HG03520 (cell line): ENCODE results near the gene ANTKMT.

Source experiments
- ATAC-seq: cut with Tn5 transposase; IDR thresholded peaks from one replicate; pipeline ENCODE4 v1.9.1; 2021; ENCODE audit warnings: mild to moderate bottlenecking, moderate library complexity; ENCODE audit not compliant: unreplicated experiment

The ANTKMT gene

DNA sequence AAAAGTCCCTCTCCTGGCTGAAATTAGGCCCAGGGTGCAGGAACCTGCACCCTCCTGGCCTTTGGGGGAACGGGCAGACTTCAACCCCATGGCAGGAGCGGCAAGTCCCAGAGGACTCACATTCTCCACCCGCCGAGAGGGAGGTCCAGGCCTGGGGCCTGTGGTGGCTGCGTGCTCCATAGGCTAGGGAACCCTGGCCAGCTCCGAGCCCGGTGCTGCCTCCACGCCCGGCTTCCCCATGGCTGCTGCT, 5.2 kb downstream of the ANTKMT start:
- ATAC-seq, result no peak

DNA sequence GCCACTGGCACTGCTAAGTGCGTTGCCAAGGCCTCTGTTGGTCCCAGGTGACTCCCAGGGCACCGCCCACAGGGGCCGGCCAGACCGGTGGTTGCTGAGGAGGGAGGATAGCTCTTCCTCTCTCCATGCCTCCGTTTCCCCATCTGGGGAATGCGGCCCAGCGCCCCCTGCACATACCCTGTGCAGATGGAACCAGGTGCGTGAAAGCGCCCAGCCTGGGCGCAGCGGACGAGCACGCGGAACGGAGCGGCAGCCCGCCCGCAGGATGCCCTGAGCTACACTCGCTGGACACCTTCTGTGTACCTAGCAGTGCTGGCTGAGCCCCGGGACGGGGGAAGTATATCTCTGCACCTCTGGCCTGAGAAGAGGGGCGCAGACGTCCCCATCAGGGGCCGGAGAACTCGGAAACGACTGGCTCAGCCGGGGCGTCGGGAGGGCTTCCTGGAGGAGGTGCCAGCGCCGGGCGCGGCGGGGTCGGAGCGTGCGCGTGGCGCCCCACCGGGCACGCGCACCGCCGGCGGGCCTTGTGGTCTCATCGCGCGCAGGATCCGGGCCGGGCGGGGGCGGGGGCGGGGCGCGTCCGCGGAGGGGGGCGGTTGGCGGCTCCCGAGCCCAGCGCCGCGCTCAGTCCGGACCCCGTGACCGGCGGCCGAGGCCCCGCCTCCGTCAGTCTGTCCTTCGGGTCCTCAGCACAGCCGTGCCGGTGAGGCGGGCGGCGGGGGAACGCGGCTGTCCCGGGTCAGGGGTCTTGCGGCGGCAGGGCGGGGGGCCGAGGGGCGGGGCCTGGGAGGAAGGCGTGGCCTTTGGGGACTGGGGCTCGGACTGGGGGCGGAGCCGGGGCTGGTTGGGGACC, 5.7 kb downstream of the ANTKMT start, which contains the start of the genes CCDC78 and HAGHL:
Gene CCDC78, minus strand, starts transcription at position 6 of the 853 bp plus-strand sequence. CDS start 76 bp downstream, outside the sequence.
Gene HAGHL, plus strand, starts transcription at position 669 of the 853 bp plus-strand sequence. CDS start 404 bp downstream, outside the sequence.
- ATAC-seq, result no peak

DNA sequence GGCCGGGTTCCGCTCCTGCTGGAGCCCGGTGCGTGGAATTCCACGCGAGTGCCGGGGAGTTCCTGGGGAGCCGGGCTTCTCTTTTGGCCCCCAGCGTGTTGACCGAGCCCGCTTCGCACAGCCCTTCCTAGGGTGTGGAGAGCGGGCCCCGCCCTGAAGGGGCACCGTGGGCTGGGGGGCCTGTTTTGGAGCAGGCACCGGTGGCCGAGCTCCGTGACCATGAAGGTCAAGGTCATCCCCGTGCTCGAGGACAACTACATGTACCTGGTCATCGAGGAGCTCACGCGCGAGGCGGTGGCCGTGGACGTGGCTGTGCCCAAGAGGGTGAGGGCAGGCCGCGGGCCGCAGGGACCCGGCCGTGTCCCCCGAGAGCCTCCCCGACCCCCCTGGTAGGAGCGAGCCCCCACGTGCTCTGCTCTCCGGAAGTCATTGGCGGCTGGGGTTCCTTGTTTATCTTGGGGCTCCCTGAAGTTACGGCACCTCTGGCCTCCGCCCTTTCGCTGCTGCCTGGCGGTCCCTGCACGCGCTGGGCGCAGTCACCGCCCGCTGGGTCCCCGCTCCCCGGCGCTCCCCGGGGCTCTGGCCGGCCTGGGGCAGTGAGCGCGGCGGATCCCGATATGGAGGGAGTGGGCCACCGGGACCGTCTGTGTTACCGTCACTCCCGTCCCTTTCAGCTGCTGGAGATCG, 6.5 kb downstream of the ANTKMT start:
- peak; percentile 3 for ATAC-seq

DNA sequence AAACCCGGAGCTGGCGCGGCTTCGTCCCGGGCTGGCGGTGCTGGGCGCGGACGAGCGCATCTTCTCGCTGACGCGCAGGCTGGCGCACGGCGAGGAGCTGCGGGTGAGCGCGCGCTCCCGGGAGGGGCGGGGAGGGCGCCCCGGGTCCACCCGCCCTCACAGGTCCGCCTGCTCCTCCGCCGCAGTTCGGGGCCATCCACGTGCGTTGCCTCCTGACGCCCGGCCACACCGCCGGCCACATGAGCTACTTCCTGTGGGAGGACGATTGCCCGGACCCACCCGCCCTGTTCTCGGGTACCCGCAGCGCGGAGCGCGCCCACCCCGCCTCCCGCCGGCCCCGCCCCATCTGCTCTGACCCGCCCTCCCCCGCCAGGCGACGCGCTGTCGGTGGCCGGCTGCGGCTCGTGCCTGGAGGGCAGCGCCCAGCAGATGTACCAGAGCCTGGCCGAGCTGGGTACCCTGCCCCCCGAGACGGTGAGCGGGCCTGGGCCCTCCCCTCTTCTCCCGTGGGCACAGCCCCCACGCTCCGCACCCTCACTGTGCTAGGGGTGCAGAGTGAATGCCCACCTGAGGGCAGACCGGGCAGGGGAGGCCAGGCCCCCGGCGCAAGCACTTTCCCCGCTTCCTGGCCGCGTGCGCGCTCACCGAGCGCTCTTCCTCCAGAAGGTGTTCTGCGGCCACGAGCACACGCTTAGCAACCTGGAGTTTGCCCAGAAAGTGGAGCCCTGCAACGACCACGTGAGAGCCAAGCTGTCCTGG, 7.4 kb downstream of the ANTKMT start:
- peak; percentile 36 for ATAC-seq

DNA sequence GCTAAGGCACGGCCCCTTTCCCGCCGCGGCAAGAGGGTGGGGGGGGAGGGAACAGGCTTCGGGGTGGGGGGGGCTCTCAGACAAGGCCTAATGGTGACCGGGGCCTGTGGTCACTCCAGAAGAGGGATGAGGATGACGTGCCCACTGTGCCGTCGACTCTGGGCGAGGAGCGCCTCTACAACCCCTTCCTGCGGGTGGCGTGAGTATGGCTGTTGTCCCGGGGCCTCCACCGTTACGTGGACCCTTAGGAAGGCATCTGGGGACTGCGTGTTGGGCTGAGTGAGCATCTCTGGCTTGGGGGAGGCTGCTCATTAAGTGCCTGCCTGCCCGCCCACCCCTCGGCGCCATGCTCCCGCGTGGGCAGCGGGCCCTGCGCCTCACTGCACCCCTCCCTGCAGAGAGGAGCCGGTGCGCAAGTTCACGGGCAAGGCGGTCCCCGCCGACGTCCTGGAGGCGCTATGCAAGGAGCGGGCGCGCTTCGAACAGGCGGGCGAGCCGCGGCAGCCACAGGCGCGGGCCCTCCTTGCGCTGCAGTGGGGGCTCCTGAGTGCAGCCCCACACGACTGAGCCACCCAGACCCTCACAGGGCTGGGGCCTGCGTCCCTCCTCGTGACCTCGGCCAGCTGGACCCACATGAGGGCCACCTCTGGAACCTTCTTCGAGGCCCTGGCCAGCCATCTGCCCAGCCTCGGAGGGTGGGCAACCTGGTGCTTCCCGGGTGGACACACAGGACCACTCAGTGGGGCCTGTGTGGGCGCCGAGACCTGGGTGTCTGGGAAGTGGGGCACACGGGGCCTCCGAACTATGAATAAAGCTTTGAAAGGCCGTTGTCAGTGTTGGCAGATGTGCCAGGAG, 8.2 kb downstream of the ANTKMT start:
- no peak for ATAC-seq

DNA sequence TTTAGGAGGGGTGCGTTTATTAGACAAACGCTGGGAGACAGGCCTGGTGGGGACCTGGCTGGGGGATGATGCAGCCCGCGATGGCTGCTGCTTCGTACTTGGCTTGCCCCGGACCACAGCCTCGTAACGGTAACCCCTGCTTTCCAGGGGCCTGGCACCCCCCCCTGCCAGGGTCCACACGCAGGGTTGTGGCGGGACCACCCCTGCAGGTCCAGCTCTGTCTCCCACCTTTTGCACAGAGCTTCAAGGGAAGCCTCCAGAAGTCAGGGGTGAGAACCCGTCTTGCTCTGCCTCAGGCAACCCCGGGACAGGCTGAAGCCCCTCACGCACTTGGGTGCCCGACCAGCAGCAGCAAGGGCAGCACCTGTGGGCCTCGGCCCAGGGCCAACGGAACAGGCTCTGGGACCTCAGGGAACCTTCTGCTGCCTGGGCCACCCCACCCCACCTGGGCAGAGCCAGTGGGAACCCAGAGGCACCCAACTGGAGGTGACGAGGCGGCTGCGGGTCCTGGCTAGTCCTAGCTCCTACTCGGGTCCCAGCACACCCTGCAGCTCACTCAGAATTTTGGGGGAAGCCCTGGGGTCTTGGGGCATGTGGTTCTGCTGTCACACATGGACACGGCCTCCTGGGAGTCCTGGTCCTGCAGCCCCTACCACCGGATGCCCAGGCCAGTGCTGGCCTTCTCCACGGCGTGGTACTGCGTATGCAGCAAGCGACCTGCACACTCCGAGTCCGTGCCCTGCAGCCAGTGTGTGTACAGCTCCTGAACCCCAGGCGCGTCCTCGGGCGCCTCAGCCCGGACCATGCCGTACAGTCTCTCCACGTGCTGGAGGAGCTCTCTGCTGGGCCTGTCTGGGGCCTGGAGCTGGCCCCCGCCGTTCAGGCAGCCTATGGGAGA, 9.1 kb downstream of the ANTKMT start:
- no peak for ATAC-seq

DNA sequence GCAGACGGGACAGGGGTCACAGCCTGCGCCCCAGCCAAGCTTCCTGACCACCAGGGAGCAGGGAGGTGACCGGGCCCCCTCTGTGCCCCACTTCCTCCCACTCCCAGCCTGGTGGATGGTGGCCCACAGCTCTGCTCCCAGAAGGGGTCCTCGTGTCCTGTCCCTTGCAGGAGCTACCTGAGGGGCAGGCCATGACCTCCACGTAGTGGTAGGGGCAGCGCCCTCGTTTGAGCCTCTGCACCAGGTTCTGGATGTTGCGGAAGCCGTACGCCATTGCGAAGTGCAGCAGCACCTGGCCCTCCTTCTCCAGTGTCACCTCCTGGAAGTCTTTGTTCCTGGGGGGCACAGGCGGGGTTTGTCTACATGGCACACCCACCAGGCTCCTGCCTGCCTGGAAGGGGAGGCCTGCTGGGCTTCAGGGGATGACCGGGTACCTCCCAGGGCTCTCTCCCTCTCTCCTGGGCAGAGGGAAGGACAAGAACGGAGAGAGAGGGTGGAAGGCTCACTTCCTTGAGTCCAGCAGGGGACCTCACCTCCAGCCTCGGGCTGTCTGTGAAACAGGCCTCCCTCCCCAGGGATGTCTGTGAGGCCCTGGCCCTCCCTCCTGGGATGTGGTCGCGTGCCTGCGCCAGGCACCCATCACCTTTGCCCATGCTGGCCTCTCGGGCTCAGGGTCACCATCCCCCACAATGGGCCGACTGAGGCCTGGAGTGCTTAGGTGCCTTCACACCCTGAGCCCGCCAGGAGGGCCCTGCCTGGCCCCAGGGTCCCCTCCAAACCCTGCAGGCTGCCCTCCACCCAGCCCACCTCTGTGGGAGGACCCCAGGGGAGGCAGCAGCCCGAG, 9.9 kb downstream of the ANTKMT start:
- no peak for ATAC-seq

DNA sequence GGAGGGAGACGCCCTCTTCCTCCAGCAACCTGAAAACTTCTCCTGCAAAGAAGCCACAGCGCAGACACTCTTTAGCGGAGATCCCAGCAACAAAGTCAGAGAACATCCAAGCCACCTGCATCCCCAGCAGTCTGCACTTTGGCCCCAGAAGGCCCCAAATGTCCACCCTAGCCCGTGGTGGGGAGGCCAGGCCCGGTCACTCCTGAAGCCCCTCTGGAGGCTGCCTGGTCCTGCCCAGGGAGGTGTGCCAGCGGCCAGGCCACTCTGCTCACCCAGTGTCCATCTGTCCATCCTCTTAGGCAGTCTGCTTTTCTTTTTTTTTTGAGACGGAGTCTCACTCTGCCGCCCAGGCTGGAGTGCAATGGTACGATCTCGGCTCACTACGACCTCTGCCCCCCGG, 11.4 kb downstream of the ANTKMT start:
- ATAC-seq, result no peak

DNA sequence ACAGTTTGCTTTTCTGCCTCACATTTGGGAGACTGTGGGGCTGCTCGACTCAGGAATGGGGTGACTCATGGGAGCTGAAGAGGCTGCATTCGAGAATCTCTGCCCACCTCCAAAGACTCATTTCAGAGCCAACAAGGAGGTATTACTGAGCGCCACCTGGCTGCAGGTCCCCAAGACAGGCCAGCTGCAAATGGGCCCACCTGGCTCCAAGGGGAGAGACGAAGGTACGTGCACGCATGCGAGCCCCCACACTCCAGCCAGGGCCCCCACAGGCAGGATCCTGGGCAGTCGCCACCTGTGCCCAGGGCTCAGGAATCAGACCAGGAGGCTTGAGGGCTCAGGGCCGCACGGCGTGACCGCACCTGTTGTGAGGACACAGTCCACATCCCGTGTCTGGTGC, 12.0 kb downstream of the ANTKMT start:
- ATAC-seq, result no peak

DNA sequence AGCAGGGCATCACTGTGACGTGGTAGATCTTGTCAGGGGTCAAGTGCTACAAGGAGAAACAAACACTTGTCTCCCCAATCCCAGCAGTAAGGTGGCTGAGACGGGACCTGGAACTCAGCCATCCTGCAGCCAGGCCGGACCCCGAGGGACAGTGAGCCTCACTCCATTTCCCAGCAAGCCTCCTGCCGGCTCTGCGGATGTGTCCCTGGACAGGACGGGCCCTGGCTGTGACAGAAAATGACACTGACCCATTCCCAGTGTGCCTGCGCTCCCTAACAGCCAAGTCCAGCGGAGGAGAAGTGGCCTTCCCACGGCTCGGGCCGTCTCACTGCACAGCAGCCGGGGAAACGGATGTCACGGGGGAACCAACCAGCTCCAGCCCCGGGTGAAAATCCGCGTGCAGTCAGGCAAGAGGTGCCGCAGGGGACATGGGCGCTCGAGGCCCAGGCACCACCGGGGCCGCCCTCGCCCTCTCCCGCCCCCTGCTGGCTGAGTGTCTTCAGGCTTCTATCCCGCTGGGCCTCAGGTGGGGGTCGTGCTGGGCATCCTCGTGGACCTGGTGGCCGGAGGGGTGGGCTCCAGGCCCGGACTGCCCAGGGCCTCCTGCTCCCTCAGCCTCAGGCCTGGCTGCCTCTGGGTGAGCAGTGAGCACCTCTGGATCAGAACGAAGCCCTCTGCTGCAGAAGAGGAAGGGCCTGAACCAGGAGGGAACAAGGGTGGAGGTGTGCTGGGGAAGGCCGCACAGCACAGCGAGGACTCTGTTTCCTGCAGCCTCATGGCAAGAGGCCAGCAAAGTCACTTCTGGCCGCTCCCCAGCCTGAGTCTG, 12.6 kb downstream of the ANTKMT start:
- ATAC-seq, result no peak

DNA sequence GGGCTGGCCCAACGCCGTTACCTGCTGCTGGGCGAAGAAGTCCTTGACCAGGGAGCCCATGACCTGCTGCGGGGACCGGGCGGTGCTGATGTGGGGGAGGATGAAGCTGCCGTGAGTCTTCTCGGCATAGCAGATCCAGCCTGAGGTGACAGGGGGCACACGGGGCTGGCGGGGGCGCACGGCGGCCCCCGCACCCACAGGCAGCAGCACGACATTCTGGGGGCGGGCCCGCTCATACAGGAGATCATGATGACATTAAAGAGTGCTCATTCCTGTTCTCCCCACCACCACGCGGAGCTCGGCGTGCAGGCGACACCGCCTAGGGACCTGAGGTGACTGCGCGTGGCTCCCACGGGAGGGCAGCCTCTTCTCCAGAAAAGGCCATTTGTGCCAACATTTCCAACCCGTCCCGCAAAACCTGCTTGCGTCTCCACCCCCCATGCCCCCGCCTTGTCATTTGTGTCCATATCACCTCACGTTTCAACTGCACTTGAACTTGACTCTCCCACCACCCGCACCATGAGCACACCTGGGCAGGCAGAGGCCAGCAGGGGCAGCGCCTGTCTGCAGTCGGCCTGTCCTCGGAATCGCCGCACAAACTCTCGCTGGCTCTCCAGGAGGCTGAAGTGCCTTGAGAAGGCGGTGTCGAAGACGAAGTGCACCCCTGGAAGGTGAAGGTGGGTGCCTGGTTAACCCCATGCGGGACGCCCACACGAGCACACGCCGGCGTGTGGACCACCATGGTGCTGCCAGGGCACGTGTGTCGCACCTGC, 13.4 kb downstream of the ANTKMT start:
- ATAC-seq, result no peak

DNA sequence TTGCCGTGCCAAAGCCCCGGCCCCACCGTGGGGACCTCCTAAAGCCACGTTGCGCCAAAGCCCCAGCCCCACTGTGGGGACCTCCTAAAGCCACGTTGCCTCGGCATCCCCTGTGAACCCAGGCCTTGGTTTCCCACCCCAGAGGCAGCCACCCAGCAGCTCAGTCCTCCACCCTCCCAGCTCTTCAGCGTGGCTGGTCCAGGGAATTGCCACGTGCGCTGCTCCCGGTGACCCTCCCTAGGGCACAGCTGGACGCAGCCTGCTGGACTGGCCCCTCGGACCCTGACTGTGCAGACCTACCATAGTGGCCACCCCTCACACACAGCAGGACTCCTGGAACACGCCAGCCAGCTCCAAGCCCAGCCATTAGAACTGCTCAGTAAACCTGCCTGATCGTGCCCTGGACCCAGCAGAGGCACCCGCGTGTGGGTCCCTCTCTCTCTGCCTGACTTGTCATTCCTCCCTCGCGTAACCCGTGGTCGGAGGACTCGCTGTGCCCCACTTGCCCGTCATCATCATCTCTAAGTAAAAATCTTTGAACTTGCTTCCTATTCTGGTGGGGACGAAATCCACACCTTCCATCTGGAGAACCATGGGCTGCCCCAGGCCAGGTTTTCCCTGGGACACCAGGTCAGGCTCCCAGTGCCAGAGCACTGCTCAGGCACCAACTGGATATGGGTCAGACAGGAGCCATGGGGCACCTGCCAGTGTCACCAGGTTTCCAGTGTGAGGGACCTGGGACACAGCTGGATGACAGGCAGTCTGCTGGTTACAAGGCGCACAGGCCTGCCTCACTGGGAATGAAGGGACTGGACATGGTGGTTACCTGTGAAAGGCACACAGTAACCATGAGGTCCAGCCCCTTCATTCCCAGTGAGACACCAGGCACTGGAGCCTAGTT, 14.3 kb downstream of the ANTKMT start:
- no peak for ATAC-seq

DNA sequence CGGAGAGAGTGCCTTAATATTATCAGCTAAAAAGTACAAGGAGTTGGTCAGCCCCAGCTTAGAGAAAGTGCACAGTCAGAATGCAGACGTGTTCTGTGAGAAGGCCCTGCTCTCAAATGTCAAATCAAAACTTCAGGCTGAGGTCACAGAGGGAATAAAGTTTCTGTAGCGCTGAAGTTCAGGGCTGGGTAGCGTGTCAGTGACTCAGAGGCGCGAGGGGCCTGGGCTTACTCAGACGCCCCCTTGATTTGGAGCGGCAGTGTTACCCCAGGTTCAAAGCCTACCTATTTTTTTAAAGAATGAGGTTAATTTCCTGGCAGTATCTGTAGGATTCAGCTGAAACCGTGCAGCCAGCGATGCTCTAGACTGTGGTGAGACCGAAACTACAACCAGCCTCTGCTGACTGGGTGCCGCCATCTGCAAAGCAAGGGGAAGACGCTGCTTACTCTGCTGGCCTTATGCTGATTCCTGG, 15.1 kb downstream of the ANTKMT start:
- no peak for ATAC-seq

DNA sequence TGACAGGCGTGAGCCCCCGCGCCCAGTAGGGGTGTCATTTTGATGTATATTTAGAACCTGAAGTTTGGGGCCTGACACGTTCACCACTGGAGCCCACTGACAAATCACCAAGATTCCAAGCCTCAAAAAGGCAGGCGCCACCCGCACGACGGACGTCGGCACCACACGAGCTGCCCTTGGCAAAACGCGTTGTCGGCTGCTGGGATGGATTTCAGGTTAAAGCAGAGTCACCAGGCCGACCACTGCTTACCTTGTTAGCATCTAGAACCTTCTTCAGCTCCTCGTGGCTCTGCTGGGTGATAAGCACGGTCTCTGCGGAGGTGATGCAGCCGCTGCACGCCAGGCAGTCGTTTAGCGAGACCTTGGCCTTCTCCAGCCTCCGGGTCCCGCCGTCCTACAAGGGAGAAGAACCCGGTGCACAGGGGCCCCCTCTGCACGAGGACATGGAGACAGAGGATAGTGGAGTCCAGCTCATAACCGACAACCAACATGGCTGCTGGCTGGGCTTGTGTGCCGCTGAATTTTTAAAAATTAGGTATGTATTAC, 16.1 kb downstream of the ANTKMT start:
- no peak for ATAC-seq

DNA sequence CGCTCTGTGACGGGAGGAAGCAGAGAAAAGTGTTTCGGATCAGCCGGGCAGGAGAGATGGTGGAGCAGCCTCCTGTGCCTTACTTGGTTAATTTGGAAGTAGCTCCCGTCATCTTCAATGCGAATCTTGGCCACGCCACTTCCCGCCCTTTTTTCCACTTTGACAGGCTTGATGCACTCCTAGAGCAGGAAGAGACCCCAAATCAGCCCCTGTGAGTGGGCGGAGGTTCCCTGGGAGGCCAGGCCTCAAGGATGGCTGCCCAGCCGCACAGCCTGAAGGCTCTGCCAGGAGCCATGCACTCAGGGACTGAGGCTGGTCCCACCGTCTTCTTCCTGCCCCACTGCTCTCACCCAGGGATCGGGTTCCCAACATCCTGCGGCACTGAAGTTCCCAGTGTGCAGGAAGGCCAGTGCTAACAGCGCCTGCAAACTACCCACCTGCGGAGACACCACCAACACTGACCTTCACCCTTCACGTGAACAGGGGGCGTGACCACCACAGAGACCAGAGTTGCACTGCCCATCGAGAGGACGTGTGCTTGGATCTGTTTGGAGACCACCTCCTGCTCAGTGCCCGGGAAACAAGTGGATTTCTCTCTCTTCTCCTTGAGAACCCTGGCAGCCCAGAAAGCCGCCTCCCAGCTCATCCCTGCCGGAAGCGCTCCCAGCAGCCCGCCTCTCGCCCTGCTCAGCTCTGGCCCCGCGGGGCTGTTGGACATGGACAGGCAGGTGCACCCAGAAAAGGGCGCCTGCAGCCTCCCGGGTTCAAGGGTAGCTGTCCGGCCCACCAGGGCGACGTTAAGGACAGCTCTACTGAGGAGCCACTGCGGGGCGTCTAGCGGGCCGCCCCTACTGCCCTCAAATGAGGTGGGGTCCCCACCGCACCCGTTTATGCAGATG, 18.9 kb downstream of the ANTKMT start:
- no peak for ATAC-seq
